GM06990 (cell line): Measurements from ENCODE around the gene ARHGAP26.

ENCODE experiments used
- DNase-seq: peaks from one replicate; pipeline ENCODE4 v3.0.0-alpha.2; 2011; ENCODE audit not compliant: insufficient read length; ENCODE audit errors: extremely low read depth
- H3K27me3 ChIP-seq: replicated peaks from 2 replicates; pipeline ENCODE4 v1.6.0; 2011; ENCODE audit warnings: low read length; ENCODE audit not compliant: control insufficient read depth, insufficient read depth
- H3K36me3 ChIP-seq: 2 replicates; pipeline ENCODE4 v1.5.1; 2011; ENCODE audit warnings: low read length; ENCODE audit not compliant: control insufficient read depth, insufficient read depth
- H3K4me3 ChIP-seq: replicated peaks from 2 replicates; pipeline ENCODE4 v1.5.1; 2011; ENCODE audit warnings: low read depth, mild to moderate bottlenecking, control low read depth, low read length
- CTCF ChIP-seq: IDR thresholded peaks from 2 replicates; pipeline ENCODE4 v1.5.1; 2011; ENCODE audit warnings: low read length, control low read depth, mild to moderate bottlenecking, inconsistent platforms; ENCODE audit not compliant: insufficient read depth, poor library complexity, severe bottlenecking

Gene ARHGAP26

GRCh38 chr5:142969624-142970439 lies 199.7 kb downstream of the ARHGAP26 start:
- no peak for DNase-seq
- no peak for TF ChIP-seq CTCF
- no peaks in the 10 kb centered on the region for H3K27me3 ChIP-seq
- no peak overlapping the region for H3K4me3 ChIP-seq
- H3K36me3 ChIP-seq: no peaks in the 10 kb centered on the region

DNA sequence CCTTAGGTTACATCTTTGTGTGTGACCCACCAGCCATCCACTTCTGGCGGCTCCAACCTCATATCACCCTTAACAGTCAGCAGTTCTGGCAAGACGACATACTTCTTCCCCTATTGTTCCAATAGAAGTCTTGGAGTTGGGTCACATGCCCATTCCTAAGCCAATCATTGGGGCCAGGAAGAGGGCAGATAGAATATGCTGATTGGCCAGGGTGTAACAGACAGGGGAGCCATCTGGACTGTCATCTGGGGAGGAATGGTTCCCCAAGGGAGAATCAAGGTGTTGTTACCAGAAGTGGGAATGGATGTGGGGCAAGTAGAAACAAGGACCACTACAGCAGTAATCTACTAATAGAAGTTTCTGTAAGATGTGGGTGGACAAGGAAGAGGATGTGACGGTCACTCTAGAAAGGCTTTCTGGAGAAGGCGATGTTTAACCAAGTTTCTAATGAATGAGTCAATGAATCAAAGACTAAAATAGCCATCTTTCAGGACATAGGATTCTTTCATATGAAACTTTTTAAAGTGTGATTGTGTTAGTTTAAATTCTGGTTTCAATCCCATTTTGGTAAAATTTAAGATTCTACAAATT lies 200.4 kb downstream of the ARHGAP26 start:
- no peak for TF ChIP-seq CTCF
- no peak for DNase-seq
- H3K4me3 ChIP-seq: no peak overlapping the region
- no peaks in the 10 kb centered on the region for H3K36me3 ChIP-seq
- no peaks in the 10 kb centered on the region for H3K27me3 ChIP-seq

DNA sequence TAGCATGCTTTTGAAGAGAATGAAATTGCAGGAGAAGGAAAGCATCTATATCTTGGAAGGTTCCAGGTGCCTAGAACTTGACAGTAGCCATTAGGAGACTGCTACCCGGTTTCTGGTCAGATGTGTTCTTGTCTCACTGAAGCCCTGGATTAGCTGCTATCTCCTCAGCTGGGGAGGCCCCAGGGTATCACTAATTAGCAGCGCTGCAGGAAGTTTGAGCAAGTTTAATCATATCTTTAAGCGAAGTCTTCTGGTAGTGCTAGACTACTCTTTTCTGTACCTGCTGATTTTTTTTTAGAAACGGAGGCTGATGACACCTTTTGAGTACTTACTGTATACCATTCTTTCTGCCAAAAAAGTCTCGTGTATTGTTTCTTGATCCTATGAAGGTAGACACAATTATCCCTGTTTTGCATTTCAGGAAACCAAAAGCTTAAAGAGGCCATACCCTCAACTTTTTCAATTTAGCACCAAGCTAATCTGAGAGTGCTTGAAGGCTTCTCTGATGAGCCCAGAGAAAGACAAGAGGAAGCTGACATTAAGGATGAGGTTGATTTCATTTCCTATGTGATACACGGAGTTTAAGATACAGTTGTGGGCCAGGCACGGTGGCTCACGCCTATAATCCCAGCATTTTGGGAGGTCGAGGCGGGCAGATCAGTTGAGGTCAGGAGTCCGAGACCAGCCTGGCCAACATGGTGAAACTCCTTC lies 201.3 kb downstream of the ARHGAP26 start:
- Histone ChIP-seq H3K36me3 (no peaks in the 10 kb centered on the region), H3K27me3 (no peaks in the 10 kb centered on the region), H3K4me3 (no peak overlapping the region)
- no peak for DNase-seq
- TF ChIP-seq CTCF: no peak

DNA sequence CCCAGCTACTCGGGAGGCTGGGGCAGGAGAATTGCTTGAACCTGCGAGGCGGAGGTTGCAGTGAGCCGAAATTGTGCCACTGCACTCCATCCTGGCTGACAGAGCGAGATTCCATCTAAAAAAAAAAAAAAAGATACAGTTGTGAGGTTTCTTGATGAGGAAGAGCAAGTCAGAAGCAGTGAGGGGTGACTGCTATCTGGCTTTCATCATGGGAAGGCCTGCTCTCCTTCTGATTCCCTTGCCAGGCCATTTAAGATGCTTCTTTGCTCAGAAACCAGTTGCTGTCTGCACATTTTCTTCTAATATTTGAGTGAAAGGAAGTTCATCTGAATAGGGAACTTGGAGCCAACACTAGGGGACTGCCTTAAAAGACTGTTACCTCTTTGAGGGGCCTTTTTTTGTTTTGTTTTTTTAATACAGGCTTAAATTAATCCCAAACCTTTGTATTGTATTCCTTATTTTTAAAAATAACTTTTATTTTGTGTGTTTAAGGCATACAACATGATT lies 201.9 kb downstream of the ARHGAP26 start:
- no peak for TF ChIP-seq CTCF
- DNase-seq: no peak
- Histone ChIP-seq H3K27me3 (no peaks in the 10 kb centered on the region), H3K4me3 (no peak overlapping the region), H3K36me3 (no peaks in the 10 kb centered on the region)

GRCh38 chr5:142973932-142974331 lies 203.8 kb downstream of the ARHGAP26 start:
- no peak for DNase-seq
- no peak overlapping the region for H3K4me3 ChIP-seq
- no peaks in the 10 kb centered on the region for H3K27me3 ChIP-seq
- no peak for TF ChIP-seq CTCF
- no peaks in the 10 kb centered on the region for H3K36me3 ChIP-seq
